GM21576 (cell line): Measurements from ENCODE around the gene NSG2.
"Not testable (repeated sequence)": the region's sequence is repeated elsewhere in the genome, so short reads cannot be mapped to it uniquely, and the experiment has no call there.

Experiments used
- ATAC-seq: cut with Tn5 transposase; IDR thresholded peaks from one replicate; pipeline ENCODE4 v1.9.1; 2021; ENCODE audit warnings: mild to moderate bottlenecking, moderate library complexity; ENCODE audit not compliant: unreplicated experiment

NSG2 gene

DNA sequence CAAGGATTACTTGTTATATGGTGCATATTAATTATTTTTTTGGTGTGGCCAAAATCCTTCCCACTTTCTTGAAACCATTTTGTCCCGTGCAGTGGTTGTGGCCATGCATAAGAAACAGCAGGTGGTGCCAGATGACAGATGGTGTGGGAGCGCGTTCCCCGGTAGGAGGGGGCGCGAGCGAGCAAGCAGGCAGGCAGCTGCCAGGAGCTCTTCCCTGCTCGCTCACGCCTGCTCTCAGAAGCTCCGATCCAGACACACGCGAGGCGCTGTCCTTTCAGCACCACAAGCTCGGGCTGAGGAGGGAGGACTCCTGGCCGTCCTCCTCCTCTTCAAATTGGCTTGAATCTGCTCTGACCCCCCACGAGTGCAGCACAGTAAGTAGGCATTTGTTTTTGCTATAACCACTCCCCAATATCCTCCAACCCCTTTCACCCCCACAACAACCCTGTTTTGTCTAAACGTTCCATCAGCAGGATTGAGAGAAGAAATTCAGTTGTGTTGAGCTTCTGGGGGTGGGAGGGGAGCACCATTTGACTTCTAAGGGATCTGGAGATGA is at the start of gene NSG2:
TSS of gene NSG2 (plus strand) at position 237 of the 556 bp plus-strand sequence. CDS start 1,050 bp downstream, outside the sequence.
- peak; percentile 81 for ATAC-seq

DNA sequence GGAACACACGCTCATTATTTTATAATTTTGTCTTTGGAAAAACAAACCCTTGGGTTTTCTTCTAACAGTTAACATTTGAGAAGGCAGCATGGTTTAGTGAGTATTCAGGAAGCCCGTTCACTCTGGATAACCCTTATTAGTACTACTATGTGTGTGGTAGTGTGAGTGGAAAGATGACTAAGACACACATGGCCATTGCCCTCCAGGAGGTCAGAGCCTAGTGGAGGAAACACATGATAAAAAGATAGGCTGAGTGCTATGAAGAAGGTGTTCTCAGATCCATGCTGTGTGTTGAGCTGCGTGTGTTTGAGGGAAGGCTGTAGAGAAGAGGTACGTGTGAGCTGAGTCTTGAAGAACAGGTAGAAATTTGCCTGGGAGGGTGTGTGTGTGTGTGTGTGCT is 48.2 kb upstream of the NSG2 start:
- ATAC-seq, result no peak

DNA sequence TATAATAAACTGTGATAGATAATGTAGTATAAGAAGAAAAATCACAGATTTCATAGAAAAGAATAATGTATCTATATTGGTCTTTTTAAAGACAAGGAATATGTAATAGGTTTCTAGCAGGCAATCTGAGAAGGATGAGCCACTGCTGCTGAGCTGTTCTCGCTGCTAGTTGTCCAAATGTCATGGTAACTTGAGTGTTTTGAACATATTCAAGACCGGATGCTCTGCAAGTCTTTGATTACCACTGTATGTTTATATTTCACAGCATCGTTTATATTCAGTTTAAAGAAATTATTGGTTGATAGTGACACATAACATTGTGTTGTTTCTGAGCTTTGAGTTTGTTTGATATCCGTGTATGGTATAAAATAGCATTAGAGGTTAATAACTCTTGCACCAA is 47.0 kb upstream of the NSG2 start:
- ATAC-seq, result no peak

DNA sequence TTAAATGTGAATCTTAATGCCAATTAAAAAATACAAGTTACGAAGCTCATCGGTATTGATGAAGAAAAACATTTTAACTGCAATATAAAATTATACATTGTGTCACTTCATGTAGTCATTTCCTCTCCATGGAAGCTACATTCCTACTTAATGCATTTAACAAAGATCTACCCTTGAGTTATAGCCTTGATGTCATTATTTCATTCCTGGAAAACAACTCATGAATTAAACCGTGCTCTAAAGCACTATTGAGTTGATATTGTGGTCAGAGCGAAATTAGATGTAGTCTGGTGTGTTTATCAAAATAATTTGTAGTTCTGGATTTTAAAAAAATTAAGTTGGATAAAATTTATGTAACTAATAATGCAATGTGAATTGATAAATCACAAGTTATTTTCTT is 45.4 kb upstream of the NSG2 start:
- ATAC-seq, result no peak

DNA sequence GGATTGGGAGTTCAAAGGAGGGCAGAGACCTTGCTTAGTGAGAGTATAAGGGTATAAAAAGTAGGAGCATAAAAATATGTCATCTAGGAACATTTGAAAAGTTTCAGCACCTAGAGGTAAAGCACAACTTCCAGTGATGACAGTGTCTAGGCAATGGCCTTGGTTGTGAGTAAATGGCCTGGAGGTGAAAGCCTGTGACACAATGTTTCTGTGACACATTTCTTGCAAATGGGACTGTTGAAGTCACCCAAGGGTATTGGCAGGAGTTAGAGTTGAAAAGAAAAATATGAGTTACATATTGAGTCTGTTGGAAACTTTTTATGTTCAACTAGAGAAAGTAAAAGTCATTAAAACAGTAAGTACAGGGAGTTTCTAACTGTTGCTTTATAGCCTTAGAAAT is 41.7 kb upstream of the NSG2 start:
- ATAC-seq, result no peak

DNA sequence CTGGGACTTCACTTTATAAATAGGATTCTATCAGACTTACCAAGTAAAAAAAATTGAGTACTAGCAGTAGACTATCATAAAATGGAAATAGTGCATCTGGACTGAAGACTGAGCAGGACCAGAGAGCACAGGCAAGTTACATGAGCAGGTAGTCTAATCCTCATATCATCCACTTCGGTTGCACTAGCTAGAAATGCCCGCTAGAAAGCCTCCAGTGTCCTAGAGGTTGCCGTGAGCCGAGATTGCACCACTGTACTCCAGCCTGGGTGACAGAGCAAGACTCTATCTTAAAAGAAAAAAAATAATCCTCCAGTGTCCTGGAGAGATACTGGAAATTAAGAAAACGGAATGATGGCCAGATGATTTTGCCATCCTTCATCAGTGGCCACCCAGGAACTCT is 36.6 kb upstream of the NSG2 start:
- no peak for ATAC-seq

DNA sequence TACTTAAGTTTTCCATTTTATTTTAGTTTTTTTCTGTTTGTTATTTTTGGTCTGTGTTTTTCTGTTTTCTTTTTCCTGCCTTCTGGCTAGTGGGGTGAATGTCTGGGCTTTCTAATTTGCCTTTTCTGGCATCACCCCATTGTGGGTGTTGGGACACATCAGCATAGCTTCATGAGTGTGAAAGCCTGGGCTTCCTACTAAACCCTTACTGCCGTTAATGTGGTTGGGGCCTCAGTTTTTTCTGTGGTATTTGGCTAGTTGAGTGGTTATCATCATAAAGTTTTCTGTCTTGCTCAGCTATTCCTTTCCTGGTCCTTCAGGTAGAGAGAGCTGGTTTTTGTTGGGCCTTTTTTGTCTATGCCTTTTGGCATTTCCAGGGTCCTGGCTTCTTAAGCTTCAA is 35.1 kb upstream of the NSG2 start:
- no peak for ATAC-seq

DNA sequence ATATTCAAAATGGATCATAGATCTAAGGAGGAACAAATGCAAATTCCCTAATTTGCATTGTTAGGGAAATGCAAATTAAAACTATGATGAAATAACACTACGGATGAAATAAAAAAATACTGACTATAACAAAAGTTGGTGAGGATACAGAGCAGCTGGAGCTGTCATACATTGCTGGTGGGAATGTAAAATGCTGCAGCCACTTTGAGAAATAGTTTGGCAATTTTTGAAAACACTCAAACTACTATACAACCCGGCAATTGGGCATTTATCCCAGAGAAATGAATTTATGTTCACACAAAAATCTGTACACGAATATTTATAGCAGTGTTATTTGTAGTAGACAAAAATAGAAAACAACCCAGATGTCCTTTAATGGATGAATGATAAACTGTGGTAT is 34.1 kb upstream of the NSG2 start:
- no peak for ATAC-seq

DNA sequence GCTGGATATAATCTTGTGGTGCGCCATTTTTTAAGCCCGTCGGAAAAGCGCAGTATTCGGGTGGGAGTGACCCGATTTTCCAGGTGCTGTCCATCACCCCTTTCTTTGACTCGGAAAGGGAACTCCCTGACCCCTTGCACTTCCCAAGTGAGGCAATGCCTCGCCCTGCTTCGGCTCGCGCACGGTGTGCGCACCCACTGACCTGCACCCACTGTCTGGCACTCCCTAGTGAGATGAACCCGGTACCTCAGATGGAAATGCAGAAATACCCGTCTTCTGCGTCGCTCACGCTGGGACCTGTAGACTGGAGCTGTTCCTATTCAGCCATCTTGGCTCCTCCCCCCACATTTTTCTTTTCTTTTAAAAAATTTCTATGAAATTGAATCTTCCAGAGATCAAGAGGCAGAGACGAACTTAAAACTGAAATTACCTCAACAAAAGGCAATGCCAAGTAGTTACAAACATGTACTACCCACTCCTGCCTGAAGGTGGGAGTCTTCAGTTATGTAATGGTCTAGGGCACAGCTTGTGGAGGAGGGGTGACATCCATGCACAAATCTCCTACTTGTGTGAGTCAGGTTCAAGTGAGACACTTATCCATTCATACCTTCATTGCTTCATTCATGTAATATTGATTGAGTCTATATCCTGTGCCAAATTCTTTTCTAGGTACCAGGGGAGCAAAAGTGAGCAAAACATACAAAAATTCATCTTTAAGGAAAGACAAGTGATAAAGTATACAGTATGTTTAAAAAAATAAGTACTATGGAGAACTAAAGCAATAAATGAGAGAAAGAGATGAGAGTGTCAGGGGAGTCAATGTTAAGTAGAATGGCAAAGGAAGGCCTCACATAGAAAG is 25.2 kb upstream of the NSG2 start:
- ATAC-seq, result not testable (repeated sequence)

DNA sequence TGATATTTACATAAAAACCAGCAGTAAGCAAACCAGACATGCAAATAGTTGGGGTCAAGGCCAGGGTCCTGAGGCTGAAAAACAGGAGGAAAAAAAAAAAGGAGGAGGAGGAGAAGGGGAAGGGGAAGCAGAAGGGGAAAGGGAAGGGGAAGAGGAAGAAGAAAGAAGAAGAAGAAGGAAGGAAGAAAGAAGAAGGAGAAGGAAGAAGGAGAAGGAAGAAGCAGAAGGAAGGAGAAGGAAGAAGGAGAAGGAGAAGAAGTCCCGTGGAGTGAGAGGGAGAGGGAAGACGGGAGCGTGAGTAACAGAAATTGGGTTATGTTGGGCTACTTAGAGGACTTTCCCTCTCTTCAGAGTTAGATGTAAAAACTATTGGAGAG is 24.6 kb upstream of the NSG2 start:
- ATAC-seq, result no peak

DNA sequence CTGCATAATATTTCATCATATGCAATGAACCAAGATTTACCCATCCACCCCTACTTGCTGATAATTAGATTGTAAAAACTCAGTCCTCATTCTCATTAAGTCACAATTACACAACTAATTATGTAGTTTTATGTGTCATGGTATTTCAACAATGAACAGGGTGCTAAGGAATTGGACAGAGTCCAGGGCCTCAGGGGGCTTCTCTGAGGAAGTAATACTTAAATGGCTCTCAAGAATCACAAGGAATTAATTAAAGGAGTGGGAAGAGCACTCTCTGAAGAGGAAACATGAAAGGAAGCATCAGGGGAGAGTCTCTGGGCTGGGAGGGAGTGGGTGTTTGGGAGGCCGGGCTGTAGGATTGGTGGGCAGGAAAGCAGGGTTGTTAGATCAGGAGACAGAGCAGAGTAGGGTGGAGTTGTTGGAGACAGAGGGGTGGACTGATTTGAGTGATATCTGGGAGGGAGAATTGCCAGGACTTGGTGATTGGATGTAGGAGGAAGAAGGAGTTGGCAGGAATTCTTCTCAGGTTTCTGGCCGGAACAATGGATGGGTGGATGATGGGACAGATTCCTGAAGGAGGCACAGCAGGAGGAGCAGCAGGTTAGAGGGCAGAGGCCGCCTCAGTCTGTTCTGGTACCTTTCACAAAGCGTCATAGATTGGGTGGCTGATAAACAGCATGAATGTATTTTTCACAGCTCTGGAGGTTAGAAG is 23.0 kb upstream of the NSG2 start:
- no peak for ATAC-seq

DNA sequence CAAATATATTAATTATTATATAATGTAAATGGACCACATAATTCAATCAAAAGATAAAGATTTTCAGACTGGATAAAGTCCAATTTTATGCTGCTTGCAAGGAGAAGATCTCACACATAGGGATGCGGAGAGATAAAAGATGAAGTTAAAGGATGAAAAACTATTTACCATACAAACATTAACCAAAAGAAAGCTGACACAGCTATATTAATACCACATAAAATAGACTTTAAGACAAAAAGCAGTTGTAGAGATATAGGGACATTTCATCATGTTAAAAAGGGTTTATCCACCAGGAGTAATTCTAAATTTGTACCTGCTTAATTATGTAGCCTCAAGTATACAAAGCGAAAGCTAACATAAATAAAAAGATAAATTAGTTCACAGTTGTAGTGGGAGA is 15.2 kb upstream of the NSG2 start:
- no peak for ATAC-seq

DNA sequence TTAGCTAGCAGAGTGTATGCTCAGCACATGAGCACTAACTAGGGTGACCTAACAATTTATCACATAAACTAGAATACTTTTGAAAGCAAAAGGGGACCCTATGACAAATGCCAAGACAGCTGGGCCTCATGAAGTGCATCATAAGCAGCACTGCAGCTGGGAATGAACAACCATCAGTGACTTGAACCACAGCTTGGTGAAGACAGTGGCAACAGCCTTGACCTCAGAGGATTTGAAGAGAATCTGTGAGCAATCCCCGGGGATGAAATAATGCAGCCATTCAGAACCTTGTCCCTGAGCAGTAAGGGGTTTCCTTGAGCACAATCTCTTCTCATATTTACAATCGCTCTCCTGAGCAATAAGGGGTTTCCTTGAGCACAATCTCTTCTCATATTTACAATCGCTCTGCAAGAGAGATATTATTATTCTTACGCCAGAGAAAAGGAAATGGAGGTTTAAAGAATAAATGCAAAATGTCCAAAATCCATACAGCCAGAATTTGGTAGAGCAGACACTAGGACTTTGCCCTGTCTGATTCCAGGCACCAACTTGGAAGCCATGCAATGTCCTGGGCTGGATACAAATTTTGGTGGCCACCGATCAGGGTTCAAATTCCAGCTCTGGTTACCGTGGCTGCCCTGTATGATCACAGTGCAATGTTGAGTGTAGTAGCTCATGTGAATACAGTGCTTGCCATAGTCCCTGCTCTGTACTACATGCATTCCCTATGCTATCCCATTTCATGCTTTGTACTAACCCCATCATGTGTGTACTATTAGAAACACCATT is 846 bp upstream of the NSG2 start:
- no peak for ATAC-seq

DNA sequence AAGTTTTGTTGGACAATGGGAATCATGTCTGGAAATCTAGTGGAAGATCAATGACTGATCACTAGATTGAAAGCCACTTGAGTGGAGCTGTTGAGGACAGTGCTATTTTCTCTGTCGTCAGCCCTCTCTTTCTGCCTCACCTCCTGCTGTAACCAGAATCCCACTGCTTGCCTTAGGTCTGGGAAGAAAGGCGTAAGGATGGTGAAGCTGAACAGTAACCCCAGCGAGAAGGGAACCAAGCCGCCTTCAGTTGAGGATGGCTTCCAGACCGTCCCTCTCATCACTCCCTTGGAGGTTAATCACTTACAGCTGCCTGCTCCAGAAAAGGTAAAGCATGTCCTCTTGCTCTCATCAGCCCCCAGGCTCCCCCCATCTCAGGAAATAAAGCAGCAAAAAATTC is 1.1 kb downstream of the NSG2 start:
- ATAC-seq, result no peak

DNA sequence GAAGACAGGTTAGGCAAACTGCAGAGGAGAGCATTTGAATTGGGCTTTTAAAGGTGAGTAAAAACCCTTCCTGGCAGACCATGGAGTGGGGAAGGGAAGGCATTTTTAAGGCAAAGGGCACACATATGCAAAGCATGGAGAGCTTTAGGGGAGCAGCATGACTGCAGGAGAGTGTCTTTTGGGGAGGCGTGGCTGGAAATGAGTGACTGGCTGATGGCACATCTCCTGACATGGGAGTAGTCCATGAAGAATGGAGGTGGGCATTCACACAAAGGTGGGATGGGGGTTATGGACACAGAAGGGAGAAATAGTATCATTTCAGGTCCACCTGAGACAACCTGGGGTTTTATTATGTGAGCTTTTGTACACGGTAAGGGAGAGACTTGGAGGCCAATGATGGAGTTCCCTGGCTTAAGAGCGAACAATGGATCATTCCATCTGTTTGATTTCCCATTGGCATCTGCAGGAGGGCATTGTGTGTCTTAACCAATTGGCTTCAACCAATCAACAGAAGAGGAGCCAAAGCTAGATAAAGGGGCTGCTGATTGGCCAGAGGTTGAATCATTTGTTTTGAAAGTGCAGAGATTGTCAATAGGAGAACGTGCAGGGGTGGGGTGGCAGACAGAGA is 2.1 kb downstream of the NSG2 start:
- ATAC-seq, result no peak

DNA sequence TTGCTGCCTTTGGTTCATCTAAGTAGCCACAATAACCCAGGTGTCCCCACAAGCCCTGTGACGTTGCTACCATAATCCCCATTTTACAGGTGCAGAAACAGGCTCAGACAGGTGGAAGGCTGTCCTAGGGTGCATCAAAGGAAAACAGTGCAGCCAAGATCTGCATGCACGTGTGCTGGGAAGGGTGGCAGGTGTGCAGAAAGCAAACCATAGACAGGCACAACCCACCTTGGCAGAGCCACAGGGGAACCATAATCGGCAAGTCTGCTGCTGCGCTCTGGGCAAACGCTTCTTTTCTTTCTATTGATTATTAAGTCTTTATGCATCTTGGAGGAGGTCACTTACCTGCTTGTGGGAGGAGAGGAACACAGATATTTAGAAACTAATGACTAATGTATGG is 7.1 kb downstream of the NSG2 start:
- no peak for ATAC-seq

DNA sequence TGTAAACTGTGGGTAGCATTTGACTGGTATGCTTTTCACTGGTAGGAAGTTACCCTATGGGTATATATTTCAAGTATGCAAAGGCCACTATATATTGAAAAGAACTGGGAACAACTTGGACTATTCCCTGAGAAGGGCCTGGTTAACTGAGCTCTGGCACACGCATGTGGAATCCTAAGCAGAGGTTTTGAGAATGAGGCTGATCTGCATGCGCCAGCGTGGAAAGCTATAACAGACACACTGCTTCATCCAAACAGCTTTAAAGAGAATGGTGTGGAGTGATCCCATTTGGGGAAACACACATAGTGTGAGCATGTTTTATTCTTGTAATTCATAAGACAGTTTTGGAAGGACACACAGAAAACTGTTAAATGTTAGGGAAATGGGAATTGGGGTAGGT is 8.4 kb downstream of the NSG2 start:
- ATAC-seq, result no peak

DNA sequence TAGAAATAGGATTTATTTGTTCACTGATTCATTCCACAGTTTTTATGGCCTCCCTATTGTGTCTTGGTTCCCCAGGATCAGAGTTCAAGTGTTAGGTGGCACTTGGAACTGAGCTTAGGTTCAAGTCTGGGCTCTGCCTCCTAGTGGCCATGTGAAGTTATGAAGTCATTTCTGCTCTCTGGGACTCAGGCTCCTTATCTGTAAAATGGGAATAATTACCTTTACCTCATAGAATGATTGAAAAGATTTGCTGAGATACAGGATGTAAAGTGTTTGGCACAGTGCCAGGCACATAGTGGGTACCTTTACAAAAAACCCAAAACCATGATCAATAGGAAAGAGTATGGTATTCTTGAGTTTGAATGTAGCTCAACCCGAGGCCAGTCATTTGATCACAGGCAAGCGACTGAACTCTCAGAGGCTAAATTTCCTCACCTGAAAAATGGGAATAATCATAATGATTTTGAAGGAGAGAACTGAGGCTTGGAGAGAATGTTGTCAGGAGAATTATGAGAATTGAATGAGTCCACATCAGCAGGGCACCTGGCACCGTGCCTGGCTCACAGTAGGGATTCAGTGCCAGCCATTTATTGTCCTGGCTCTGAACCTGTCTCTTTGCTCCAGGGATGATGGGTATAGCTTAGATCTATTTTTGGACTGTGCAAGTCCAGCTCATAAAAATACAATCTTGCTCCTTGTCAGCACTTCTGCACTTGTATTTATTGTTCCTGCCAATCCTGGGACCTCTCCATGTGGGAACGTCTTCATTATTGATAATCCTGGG is 10.8 kb downstream of the NSG2 start:
- no peak for ATAC-seq

DNA sequence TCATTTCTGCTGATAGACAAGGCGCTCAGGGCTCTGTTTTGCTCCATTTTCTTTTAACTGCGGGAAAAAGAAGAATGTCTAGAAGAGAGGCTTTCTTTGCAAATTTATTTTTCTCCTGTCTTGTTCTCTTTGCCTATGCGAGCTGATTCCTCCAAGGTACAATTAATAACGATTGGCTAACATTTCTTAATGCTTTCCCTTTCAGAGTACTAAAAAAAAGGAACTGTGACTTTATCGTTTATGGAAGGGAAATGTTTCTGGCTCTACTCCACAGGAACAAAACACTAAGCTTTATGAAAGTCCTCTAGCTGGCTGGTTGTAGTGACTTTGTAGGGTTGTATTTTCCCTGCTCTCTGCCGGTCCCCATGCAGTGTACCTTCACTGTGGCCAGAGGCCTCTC is 11.7 kb downstream of the NSG2 start:
- ATAC-seq, result no peak
